ENCODE measurements around the gene RASGRF1.

RASGRF1 gene

GRCh38 chr15:78946493-78946892 is 144.1 kb downstream of the RASGRF1 start:
- H3F3A ChIP-seq (ENCODE audit: low read depth): no peaks in the 10 kb centered on the region; the same call in 1 of the 2 replicates
- no peaks in the 10 kb centered on the region for H4K20me1 ChIP-seq (ENCODE audit: insufficient read depth, low read length, poor library complexity, severe bottlenecking)
- no peaks in the 10 kb centered on the region for H3K27me3 ChIP-seq (ENCODE audit: insufficient read depth, low read length, poor library complexity, severe bottlenecking)
- no peaks in the 10 kb centered on the region for H3K36me3 ChIP-seq (ENCODE audit: insufficient read depth, low read length)
- no peaks in the 10 kb centered on the region for H3K9me2 ChIP-seq (replicated peaks; ENCODE audit: low read depth, low read length)
- no peak overlapping the region for H2AFZ ChIP-seq (ENCODE audit: low read length)
- no peak for TF ChIP-seq CTCF (conservative IDR thresholded peaks at IDR 0.05; ENCODE audit: low read length)
- TF ChIP-seq EZH2phosphoT487 (IDR thresholded peaks at IDR 0.05; ENCODE audit: borderline replicate concordance): no peak
- H3K9me3 ChIP-seq (ENCODE audit: insufficient read depth, low read depth, low read length): no peaks in the 10 kb centered on the region
- no peak overlapping the region for H3K4me2 ChIP-seq (ENCODE audit: low read depth, low read length, poor library complexity, severe bottlenecking)
- H3K9ac ChIP-seq (ENCODE audit: low read depth, low read length, poor library complexity, severe bottlenecking): no peak overlapping the region
- peaks cover 23% of the 10 kb centered on the region; the same call in 1 of the 2 replicates for H3K79me2 ChIP-seq (ENCODE audit: insufficient read depth, low read length)
- no peak overlapping the region for H3K4me3 ChIP-seq (ENCODE audit: low read length, poor library complexity, severe bottlenecking)
- peaks cover 26% of the 10 kb centered on the region for H3K4me1 ChIP-seq (ENCODE audit: insufficient read depth, low read length, poor library complexity, severe bottlenecking)

- H4K20me1 ChIP-seq (ENCODE audit: insufficient read depth, low read length, poor library complexity, severe bottlenecking): no peaks in the 10 kb centered on the region
- H3K4me3 ChIP-seq (ENCODE audit: low read length, poor library complexity, severe bottlenecking): peak within 1 kb of the TSS; percentile 89
- H3K4me1 ChIP-seq (ENCODE audit: insufficient read depth, low read length, poor library complexity, severe bottlenecking): peaks cover 19% of the 10 kb centered on the region
- H3K79me2 ChIP-seq (ENCODE audit: insufficient read depth, low read length): peaks cover 23% of the 10 kb centered on the region; the same call in 1 of the 2 replicates
- H3K9me2 ChIP-seq (replicated peaks; ENCODE audit: low read depth, low read length): no peaks in the 10 kb centered on the region
- H3K36me3 ChIP-seq (ENCODE audit: insufficient read depth, low read length): no peaks in the 10 kb centered on the region
- peak within 1 kb of the TSS; percentile 92 for H2AFZ ChIP-seq (ENCODE audit: low read length)
- H3K27me3 ChIP-seq (ENCODE audit: insufficient read depth, low read length, poor library complexity, severe bottlenecking): no peaks in the 10 kb centered on the region
- TF ChIP-seq EZH2phosphoT487 (IDR thresholded peaks at IDR 0.05; ENCODE audit: borderline replicate concordance): no peak
- no peak for TF ChIP-seq CTCF (conservative IDR thresholded peaks at IDR 0.05; ENCODE audit: low read length)
- no peaks in the 10 kb centered on the region; the same call in 1 of the 2 replicates for H3F3A ChIP-seq (ENCODE audit: low read depth)
- H3K9me3 ChIP-seq (ENCODE audit: insufficient read depth, low read depth, low read length): no peaks in the 10 kb centered on the region
- H3K4me2 ChIP-seq (ENCODE audit: low read depth, low read length, poor library complexity, severe bottlenecking): peak within 1 kb of the TSS; percentile 82
- H3K9ac ChIP-seq (ENCODE audit: low read depth, low read length, poor library complexity, severe bottlenecking): peak within 1 kb of the TSS; percentile 78
These were observed 145.7 kb downstream of the RASGRF1 start, which contains the start of gene CTSH for GRCh38 chr15:78944669-78945407. Gene CTSH, minus strand, starts transcription at chr15:78945046. Its CDS starts 65 bp downstream, at chr15:78944981.

- Histone ChIP-seq H3K9ac (ENCODE audit: low read depth, low read length, poor library complexity, severe bottlenecking) (peak overlapping the region; percentile 78), H3K4me2 (ENCODE audit: low read depth, low read length, poor library complexity, severe bottlenecking) (peak overlapping the region; percentile 82), H3K9me3 (ENCODE audit: insufficient read depth, low read depth, low read length) (no peaks in the 10 kb centered on the region), H2AFZ (ENCODE audit: low read length) (peak overlapping the region; percentile 92), H4K20me1 (ENCODE audit: insufficient read depth, low read length, poor library complexity, severe bottlenecking) (no peaks in the 10 kb centered on the region), H3K4me3 (ENCODE audit: low read length, poor library complexity, severe bottlenecking) (peak overlapping the region; percentile 89), H3K27me3 (ENCODE audit: insufficient read depth, low read length, poor library complexity, severe bottlenecking) (no peaks in the 10 kb centered on the region), H3F3A (ENCODE audit: low read depth) (no peaks in the 10 kb centered on the region; the same call in 1 of the 2 replicates), H3K79me2 (ENCODE audit: insufficient read depth, low read length) (peaks cover 23% of the 10 kb centered on the region; the same call in 1 of the 2 replicates), H3K4me1 (ENCODE audit: insufficient read depth, low read length, poor library complexity, severe bottlenecking) (peaks cover 22% of the 10 kb centered on the region), H3K36me3 (ENCODE audit: insufficient read depth, low read length) (no peaks in the 10 kb centered on the region), H3K9me2 (replicated peaks; ENCODE audit: low read depth, low read length) (no peaks in the 10 kb centered on the region)
- TF ChIP-seq EZH2phosphoT487 (IDR thresholded peaks at IDR 0.05; ENCODE audit: borderline replicate concordance): no peak
These were observed 146.4 kb downstream of the RASGRF1 start for GRCh38 chr15:78944202-78944625.
